Aorta (tissue), 5 donors: ENCODE results near the gene DNAJB5. TPM values are rescaled to one million over a fixed set of nuclear protein-coding genes. Genes with fewer than 3 reads are reported as not detected.

ENCODE experiments used
- ATAC-seq: fragments of 200-7000 bp; cut with Tn5 transposase; one replicate; pipeline ENCODE4 v1.9.1; 2022; ENCODE audit warnings: moderate library complexity; ENCODE audit not compliant: low FRiP score
- DNase-seq, 2 donors: peaks; one replicate each; pipeline ENCODE4 v3.0.0-alpha.2; 2020
- H3K27ac ChIP-seq, 2 donors: one replicate each; pipeline ENCODE4 v1.5.1; 2013; ENCODE audit warnings: low read length in 2 of 2, mild to moderate bottlenecking in 2 of 2, moderate library complexity in 2 of 2, control low read depth in 1 of 2, inconsistent platforms in 1 of 2, low read depth in 1 of 2
- H3K27me3 ChIP-seq, 2 donors: one replicate each; pipeline ENCODE4 v1.6.1; 2013; ENCODE audit warnings: control low read depth in 1 of 2, low read length in 1 of 2, mild to moderate bottlenecking in 1 of 2, moderate library complexity in 1 of 2; ENCODE audit not compliant: insufficient read depth in 2 of 2, control insufficient read depth in 1 of 2
- H3K36me3 ChIP-seq, 2 donors: one replicate each; pipeline ENCODE4 v1.6.1; 2013; ENCODE audit warnings: control low read depth in 1 of 2, low read length in 1 of 2, mild to moderate bottlenecking in 1 of 2; ENCODE audit not compliant: insufficient read depth in 2 of 2, control insufficient read depth in 1 of 2
- H3K4me1 ChIP-seq, 2 donors: one replicate each; pipeline ENCODE4 v1.6.1; 2013; ENCODE audit warnings: low read length in 2 of 2, control low read depth in 1 of 2, mild to moderate bottlenecking in 1 of 2, moderate library complexity in 1 of 2; ENCODE audit not compliant: insufficient read depth in 2 of 2, control insufficient read depth in 1 of 2
- H3K4me3 ChIP-seq, 2 donors: one replicate each; pipeline ENCODE4 v1.5.1; 2013; ENCODE audit warnings: low read length in 2 of 2, control low read depth in 1 of 2, mild to moderate bottlenecking in 1 of 2
- H3K9me3 ChIP-seq: one replicate; pipeline ENCODE4 v1.6.1; 2013; ENCODE audit warnings: mild to moderate bottlenecking, low read length; ENCODE audit not compliant: control insufficient read depth
- WGBS, 2 donors: extraction: QIAGEN DNeasy Blood & Tissue Kit; methylation state at CpG; one replicate each; pipeline ENCODE4 v1.1.7; 2013; 5-methylcytosine and 5-hydroxymethylcytosine counted together
- intact Hi-C, 2 donors: fragments of 100-400 bp; cut with DNase I; formaldehyde crosslinking; loops; one replicate each; pipeline versions ENCODE4 v1.14.2 to v1.15.0; 2022
- polyA plus RNA-seq, 2 donors: library from polyadenylated mRNA; stranded (reverse); fragments of 200-250 nt; gene quantifications; one replicate each; pipeline ENCODE4 v1.2.3, GENCODE V29; 2013
- total RNA-seq, 2 donors: library from RNA; stranded (reverse); fragmentation: NEBNext Ultra II Directional; extraction: Animal tissue kit (Norgen Biotek cat#: 25700); gene quantifications; one replicate each; pipeline ENCODE4 v1.2.1, GENCODE V29; 2021
- donor health status: healthy with polysubstance abuse.
- donor health status: Bipolar disorder and iron deficiency.
- donor health status: DM: no; HTN: no; CAD: no.
- donor health status: DM: no; HTN: no; CAD: no.
- donor health status: DM: yes; HTN: yes; CAD: no.

The DNAJB5 gene
- total and polyA plus RNA-seq, 4 donors: 15.7 to 96.0 (median 31.4) TPM

GRCh38 chr9:34959461-34959860 is 30.1 kb upstream of the DNAJB5 start:
- ATAC-seq: no peak
- intact Hi-C loops: no loop called here

GRCh38 chr9:34961574-34962490 is 27.7 kb upstream of the DNAJB5 start:
- DNase-seq (no peak), ATAC-seq (no peak)
- Histone ChIP-seq H3K27me3 (no peaks in the 10 kb centered on the region), H3K4me3 (no peak overlapping the region), H3K9me3 (no peaks in the 10 kb centered on the region), H3K36me3 (no peaks in the 10 kb centered on the region), H3K27ac (no peak overlapping the region), H3K4me1 (no peaks in the 10 kb centered on the region)
- intact Hi-C loops: no loop called here
- 26 to 31% methylated on average over 5 of the region's 5 CpGs for WGBS, 2 donors

More at GRCh38 chr9:34959461-34959860, 30.1 kb upstream of the DNAJB5 start:
- Histone ChIP-seq H3K36me3 (no peaks in the 10 kb centered on the region), H3K27ac (no peak overlapping the region), H3K27me3 (no peaks in the 10 kb centered on the region), H3K4me1 (no peaks in the 10 kb centered on the region), H3K9me3 (no peaks in the 10 kb centered on the region), H3K4me3 (no peak overlapping the region)
- 95 to 96% methylated on average over 4 of the region's 4 CpGs for WGBS, 2 donors
- no peak for DNase-seq

GRCh38 chr9:34962546-34962945 is 27.0 kb upstream of the DNAJB5 start:
- Histone ChIP-seq H3K4me3 (no peak overlapping the region), H3K4me1 (no peaks in the 10 kb centered on the region), H3K9me3 (no peaks in the 10 kb centered on the region), H3K36me3 (no peaks in the 10 kb centered on the region), H3K27me3 (no peaks in the 10 kb centered on the region), H3K27ac (no peak overlapping the region)
- 82 to 88% methylated on average over 3 of the region's 3 CpGs for WGBS, 2 donors
- intact Hi-C loops: no loop called here
- DNase-seq (no peak), ATAC-seq (no peak)

GRCh38 chr9:34963552-34963951 is 26.0 kb upstream of the DNAJB5 start:
- Histone ChIP-seq H3K27me3 (no peaks in the 10 kb centered on the region), H3K4me3 (no peak overlapping the region), H3K27ac (no peak overlapping the region), H3K4me1 (no peaks in the 10 kb centered on the region), H3K9me3 (no peaks in the 10 kb centered on the region), H3K36me3 (no peaks in the 10 kb centered on the region)
- 47 to 61% methylated on average over 2 of the region's 2 CpGs for WGBS, 2 donors
- no peak for DNase-seq
- intact Hi-C loops: no loop called here
- ATAC-seq: no peak

- ATAC-seq (no peak), DNase-seq (no peak)
- Histone ChIP-seq H3K27ac (no peak overlapping the region), H3K36me3 (no peaks in the 10 kb centered on the region), H3K4me1 (no peaks in the 10 kb centered on the region), H3K27me3 (no peaks in the 10 kb centered on the region), H3K9me3 (no peaks in the 10 kb centered on the region), H3K4me3 (no peak overlapping the region)
- 68 to 70% methylated on average over 3 of the region's 3 CpGs for WGBS, 2 donors
- intact Hi-C loops: no loop called here
These were observed 25.1 kb upstream of the DNAJB5 start for GRCh38 chr9:34964458-34964857.

GRCh38 chr9:34971146-34971811 is 18.3 kb upstream of the DNAJB5 start:
- Histone ChIP-seq H3K36me3 (no peaks in the 10 kb centered on the region), H3K4me1 (no peaks in the 10 kb centered on the region), H3K9me3 (no peaks in the 10 kb centered on the region), H3K27me3 (no peaks in the 10 kb centered on the region), H3K27ac (no peak overlapping the region), H3K4me3 (no peak overlapping the region)
- no peak for ATAC-seq
- no peak for DNase-seq
- intact Hi-C loops: no loop called here
- 92 to 94% methylated on average over 21 of the region's 21 CpGs for WGBS, 2 donors

GRCh38 chr9:34974664-34975063 is 14.9 kb upstream of the DNAJB5 start:
- ATAC-seq: no peak
- H3K4me3 ChIP-seq: no peak overlapping the region
- H3K36me3 ChIP-seq: no peaks in the 10 kb centered on the region
- DNase-seq: no peak
- no peaks in the 10 kb centered on the region for H3K4me1 ChIP-seq
- H3K9me3 ChIP-seq: no peaks in the 10 kb centered on the region
- no peaks in the 10 kb centered on the region for H3K27me3 ChIP-seq
- intact Hi-C loops: no loop called here
- no peak overlapping the region for H3K27ac ChIP-seq
- 93 to 95% methylated on average over 2 of the region's 2 CpGs for WGBS, 2 donors

- no peaks in the 10 kb centered on the region for H3K27me3 ChIP-seq
- no peaks in the 10 kb centered on the region for H3K4me1 ChIP-seq
- H3K27ac ChIP-seq: no peak overlapping the region
- WGBS, 2 donors: 85 to 88% methylated on average over 11 of the region's 11 CpGs
- DNase-seq: no peak
- no peaks in the 10 kb centered on the region for H3K9me3 ChIP-seq
- H3K36me3 ChIP-seq: no peaks in the 10 kb centered on the region
- no peak for ATAC-seq
- intact Hi-C loops: no loop called here
- no peak overlapping the region for H3K4me3 ChIP-seq
These were observed 13.1 kb upstream of the DNAJB5 start for GRCh38 chr9:34976441-34976840.

- Histone ChIP-seq H3K27me3 (no peaks in the 10 kb centered on the region), H3K9me3 (no peaks in the 10 kb centered on the region), H3K27ac (no peak overlapping the region), H3K4me3 (no peak overlapping the region), H3K36me3 (no peaks in the 10 kb centered on the region), H3K4me1 (no peaks in the 10 kb centered on the region)
- intact Hi-C loops: no loop called here
- WGBS, 2 donors: 84 to 87% methylated on average over 10 to 11 of the region's 11 CpGs
- ATAC-seq (no peak), DNase-seq (no peak)
These were observed 12.6 kb upstream of the DNAJB5 start for GRCh38 chr9:34976992-34977391.
